Loucy (cell line): Measurements from ENCODE around the gene DCAF15.

ENCODE experiments used
- EZH2phosphoT487 ChIP-seq: fragments of 200-600 bp; IDR thresholded peaks from 2 replicates; pipeline ENCODE4 v1.6.1; 2018; ENCODE audit warnings: antibody characterized with exemption, mild to moderate bottlenecking, moderate library complexity, borderline replicate concordance
- TF ChIP-seq, protein P1 (sequence below): fragments of 200-600 bp; sonication (generic); conservative IDR thresholded peaks from 2 replicates; pipeline ENCODE4 v1.5.1; 2014; ENCODE audit warnings: mild to moderate bottlenecking, antibody characterized with exemption, low read length

DNA sequence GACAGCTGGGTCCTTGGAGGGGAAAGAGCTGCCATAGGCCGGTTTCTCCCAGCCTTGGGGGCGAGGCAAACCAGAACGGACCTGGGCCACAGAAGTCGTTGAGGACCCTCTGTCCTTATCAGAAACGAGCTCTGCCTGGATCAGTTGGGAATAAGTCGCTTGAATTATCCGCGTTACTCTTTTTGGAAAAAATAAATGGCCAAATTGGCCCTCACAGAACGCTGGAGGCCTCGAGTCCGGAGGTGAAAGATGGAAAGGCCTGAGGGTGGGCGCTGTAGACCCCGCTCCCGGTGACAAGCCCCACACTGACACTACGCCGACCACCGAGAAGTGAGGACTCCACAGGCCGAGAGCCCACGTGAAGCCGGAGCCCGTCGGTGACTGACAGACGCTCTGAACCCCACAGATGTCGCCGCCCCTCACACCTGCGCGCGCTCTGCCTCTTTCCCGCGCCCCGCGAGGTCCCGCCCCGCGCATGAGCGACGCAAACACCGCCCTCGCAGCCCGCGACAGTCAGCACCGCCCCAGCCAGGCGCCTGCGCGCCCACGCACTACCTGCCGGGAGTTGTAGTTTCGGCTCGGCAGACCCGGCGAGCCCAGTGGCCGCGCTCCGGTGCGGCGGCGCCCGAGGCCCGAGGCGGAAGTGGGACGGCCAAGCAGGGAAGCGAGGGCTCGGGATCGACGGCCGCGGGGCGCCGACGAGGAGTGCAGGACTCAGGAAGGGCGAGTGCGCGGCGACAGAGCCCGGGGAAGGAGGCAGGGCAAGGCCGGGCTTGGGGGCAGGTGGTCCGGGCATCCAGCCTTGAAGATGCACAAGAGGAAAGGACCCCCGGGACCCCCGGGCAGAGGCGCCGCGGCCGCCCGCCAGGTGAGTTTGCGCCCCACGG, 46.4 kb upstream of the DCAF15 start, which contains the start of the genes BRME1 and CC2D1A:
- TF ChIP-seq, protein P1, sequence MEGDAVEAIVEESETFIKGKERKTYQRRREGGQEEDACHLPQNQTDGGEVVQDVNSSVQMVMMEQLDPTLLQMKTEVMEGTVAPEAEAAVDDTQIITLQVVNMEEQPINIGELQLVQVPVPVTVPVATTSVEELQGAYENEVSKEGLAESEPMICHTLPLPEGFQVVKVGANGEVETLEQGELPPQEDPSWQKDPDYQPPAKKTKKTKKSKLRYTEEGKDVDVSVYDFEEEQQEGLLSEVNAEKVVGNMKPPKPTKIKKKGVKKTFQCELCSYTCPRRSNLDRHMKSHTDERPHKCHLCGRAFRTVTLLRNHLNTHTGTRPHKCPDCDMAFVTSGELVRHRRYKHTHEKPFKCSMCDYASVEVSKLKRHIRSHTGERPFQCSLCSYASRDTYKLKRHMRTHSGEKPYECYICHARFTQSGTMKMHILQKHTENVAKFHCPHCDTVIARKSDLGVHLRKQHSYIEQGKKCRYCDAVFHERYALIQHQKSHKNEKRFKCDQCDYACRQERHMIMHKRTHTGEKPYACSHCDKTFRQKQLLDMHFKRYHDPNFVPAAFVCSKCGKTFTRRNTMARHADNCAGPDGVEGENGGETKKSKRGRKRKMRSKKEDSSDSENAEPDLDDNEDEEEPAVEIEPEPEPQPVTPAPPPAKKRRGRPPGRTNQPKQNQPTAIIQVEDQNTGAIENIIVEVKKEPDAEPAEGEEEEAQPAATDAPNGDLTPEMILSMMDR, result no peak
- no peak for TF ChIP-seq EZH2phosphoT487
